GM23248 (cell line): ENCODE data around the gene KRTAP20-2.

Experiments used
- EZH2 ChIP-seq: fragments of 200-600 bp; sonication (generic); IDR thresholded peaks from 2 replicates; pipeline ENCODE4 v1.6.1; 2018; ENCODE audit warnings: antibody characterized with exemption, mild to moderate bottlenecking; ENCODE audit not compliant: insufficient read depth, poor library complexity, severe bottlenecking
- EZH2phosphoT487 ChIP-seq: fragments of 200-600 bp; sonication (generic); IDR thresholded peaks from 2 replicates; pipeline ENCODE4 v1.6.1; 2018; ENCODE audit warnings: antibody characterized with exemption, moderate library complexity, mild to moderate bottlenecking, low read depth; ENCODE audit not compliant: insufficient read depth

GRCh38 chr21:30652891-30653290 is 17.9 kb downstream of the KRTAP20-2 start:
- TF ChIP-seq EZH2phosphoT487, result no peak
- TF ChIP-seq EZH2, result no peak
